Measurements from ENCODE around the gene PDLIM4. TPM values are rescaled to one million over a fixed set of nuclear protein-coding genes. Genes with fewer than 3 reads are reported as not detected.

Gene PDLIM4
- polyA plus RNA-seq, 1 donor from 2014 or later: not detected

- H3K79me2 ChIP-seq (replicated peaks; ENCODE audit: insufficient read depth, low read length): no peaks in the 10 kb centered on the region
- H3K9ac ChIP-seq (ENCODE audit: low read length): no peak overlapping the region
- H4K20me1 ChIP-seq (ENCODE audit: insufficient read depth): no peaks in the 10 kb centered on the region
- H3K4me3 ChIP-seq (ENCODE audit: low read length): no peak overlapping the region
- no peaks in the 10 kb centered on the region for H3F3A ChIP-seq (ENCODE audit: insufficient read depth, low read length, poor library complexity, severe bottlenecking)
- H3K9me3 ChIP-seq (ENCODE audit: low read length): no peaks in the 10 kb centered on the region
- H3K9me2 ChIP-seq (ENCODE audit: insufficient read depth, low read length): no peaks in the 10 kb centered on the region
- no peak overlapping the region for H2AFZ ChIP-seq (ENCODE audit: low read depth, low read length)
- no peaks in the 10 kb centered on the region for H3K36me3 ChIP-seq (ENCODE audit: insufficient read depth, low read length)
- TF ChIP-seq RAD21 (conservative IDR thresholded peaks at IDR 0.05) (no peak), TAF1 (IDR thresholded peaks at IDR 0.05; ENCODE audit: low read depth) (no peak), REST (IDR thresholded peaks at IDR 0.05; ENCODE audit: borderline replicate concordance) (no peak), CTCF (IDR thresholded peaks at IDR 0.05; ENCODE audit: poor library complexity, severe bottlenecking) (no peak), SMC3 (conservative IDR thresholded peaks at IDR 0.05; ENCODE audit: poor library complexity) (no peak), MXI1 (conservative IDR thresholded peaks at IDR 0.05; ENCODE audit: poor library complexity, severe bottlenecking) (no peak), EZH2 (IDR thresholded peaks at IDR 0.05; ENCODE audit: borderline replicate concordance, insufficient read depth, low read length, poor library complexity, severe bottlenecking) (no peak)
- H3K27me3 ChIP-seq (ENCODE audit: insufficient read depth, low read depth, low read length): no peaks in the 10 kb centered on the region
- H3K27ac ChIP-seq (ENCODE audit: low read length): no peak overlapping the region
- H3K4me2 ChIP-seq (ENCODE audit: low read length): no peak overlapping the region
These were observed 11.5 kb downstream of the PDLIM4 start for GRCh38 chr5:132268769-132269551.

GRCh38 chr5:132269635-132270334 is 12.3 kb downstream of the PDLIM4 start:
- TF ChIP-seq EP300 (conservative IDR thresholded peaks at IDR 0.05; ENCODE audit: poor library complexity, severe bottlenecking): no peak
- no peak for TF ChIP-seq RAD21 (conservative IDR thresholded peaks at IDR 0.05)
- TF ChIP-seq CTCF (IDR thresholded peaks at IDR 0.05; ENCODE audit: poor library complexity, severe bottlenecking): no peak
- no peak for TF ChIP-seq MXI1 (conservative IDR thresholded peaks at IDR 0.05; ENCODE audit: poor library complexity, severe bottlenecking)
- TF ChIP-seq REST (IDR thresholded peaks at IDR 0.05; ENCODE audit: borderline replicate concordance): no peak
- no peak for TF ChIP-seq TAF1 (IDR thresholded peaks at IDR 0.05; ENCODE audit: low read depth)
- no peak for TF ChIP-seq SMC3 (conservative IDR thresholded peaks at IDR 0.05; ENCODE audit: poor library complexity)
- TF ChIP-seq EZH2 (IDR thresholded peaks at IDR 0.05; ENCODE audit: borderline replicate concordance, insufficient read depth, low read length, poor library complexity, severe bottlenecking): no peak
- no peak for TF ChIP-seq POLR2AphosphoS5 (IDR thresholded peaks at IDR 0.05)
- Histone ChIP-seq H3K4me2 (ENCODE audit: low read length) (no peak overlapping the region), H3K36me3 (ENCODE audit: insufficient read depth, low read length) (no peaks in the 10 kb centered on the region), H3K9me2 (ENCODE audit: insufficient read depth, low read length) (no peaks in the 10 kb centered on the region), H3K9ac (ENCODE audit: low read length) (no peak overlapping the region), H3K79me2 (replicated peaks; ENCODE audit: insufficient read depth, low read length) (no peaks in the 10 kb centered on the region), H3F3A (ENCODE audit: insufficient read depth, low read length, poor library complexity, severe bottlenecking) (no peaks in the 10 kb centered on the region), H3K27ac (ENCODE audit: low read length) (no peak overlapping the region), H3K4me3 (ENCODE audit: low read length) (no peak overlapping the region), H4K20me1 (ENCODE audit: insufficient read depth) (no peaks in the 10 kb centered on the region), H3K9me3 (ENCODE audit: low read length) (no peaks in the 10 kb centered on the region), H2AFZ (ENCODE audit: low read depth, low read length) (no peak overlapping the region), H3K27me3 (ENCODE audit: insufficient read depth, low read depth, low read length) (no peaks in the 10 kb centered on the region)

All from neural cell (in vitro differentiated cells).